ACC112 (cell line): ENCODE data around the gene CEACAM20.
"Not testable (repeated sequence)": the region's sequence is repeated elsewhere in the genome, so short reads cannot be mapped to it uniquely, and the experiment has no call there.

Experiments used
- H2AFZ ChIP-seq: fragments of 200-600 bp; sonication (generic); one replicate; pipeline ENCODE4 v1.6.0; 2017; ENCODE audit warnings: antibody characterized with exemption, low read length; ENCODE audit not compliant: unreplicated experiment
- H3K27ac ChIP-seq: fragments of 200-600 bp; sonication (generic); 2 replicates; pipeline ENCODE4 v1.5.1; 2014; ENCODE audit warnings: low read depth, mild to moderate bottlenecking, antibody characterized with exemption, low read length, moderate library complexity
- H3K27me3 ChIP-seq: fragments of 200-600 bp; sonication (generic); 2 replicates; pipeline ENCODE4 v1.6.1; 2014; ENCODE audit warnings: mild to moderate bottlenecking, antibody characterized with exemption, low read length, moderate library complexity, mixed read lengths; ENCODE audit not compliant: insufficient read depth
- H3K36me3 ChIP-seq: fragments of 200-600 bp; sonication (generic); 2 replicates; pipeline ENCODE4 v1.6.1; 2016; ENCODE audit warnings: mild to moderate bottlenecking, antibody characterized with exemption, low read length, moderate library complexity, mixed read lengths; ENCODE audit not compliant: insufficient read depth
- H3K4me1 ChIP-seq: fragments of 200-600 bp; sonication (generic); one replicate; pipeline ENCODE4 v1.6.1; 2016; ENCODE audit warnings: low read length, mixed read lengths; ENCODE audit not compliant: insufficient read depth, unreplicated experiment, control insufficient read depth
- H3K4me3 ChIP-seq: fragments of 200-600 bp; sonication (generic); 2 replicates; pipeline ENCODE4 v1.5.1; 2014; ENCODE audit warnings: mild to moderate bottlenecking, low read depth, low read length
- H3K79me2 ChIP-seq: fragments of 200-600 bp; sonication (generic); one replicate; pipeline ENCODE4 v1.6.0; 2016; ENCODE audit warnings: low read length; ENCODE audit not compliant: control insufficient read depth, unreplicated experiment, insufficient read depth

CEACAM20 gene

GRCh38 chr19:44570603-44570983 is 41.1 kb upstream of the CEACAM20 start:
- no peaks in the 10 kb centered on the region for H3K36me3 ChIP-seq
- H3K79me2 ChIP-seq = no peaks in the 10 kb centered on the region
- no peak overlapping the region for H3K4me3 ChIP-seq
- no peaks in the 10 kb centered on the region for H3K4me1 ChIP-seq
- H2AFZ ChIP-seq = no peak overlapping the region
- H3K27me3 ChIP-seq = peaks cover 19% of the 10 kb centered on the region; the same call in 1 of the 2 replicates
- H3K27ac ChIP-seq = no peak overlapping the region

DNA sequence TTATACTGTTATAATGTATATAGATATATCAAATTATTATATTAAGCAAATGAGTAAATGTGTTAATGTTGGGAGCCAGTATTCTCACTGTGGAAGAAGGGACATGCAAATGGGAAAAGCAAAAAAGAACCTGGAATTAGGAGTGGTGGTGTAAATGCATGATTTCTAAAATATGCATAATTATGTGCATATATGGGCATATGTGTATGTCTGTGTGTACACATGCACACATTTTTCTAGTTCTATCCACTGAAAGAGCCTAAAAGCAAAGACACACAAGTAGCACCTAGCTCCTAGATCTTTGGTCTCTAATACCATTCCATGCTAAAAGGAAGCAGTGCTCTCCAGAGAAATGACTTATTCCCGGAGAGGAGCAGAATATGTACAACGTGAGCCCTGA is 38.3 kb upstream of the CEACAM20 start:
- no peaks in the 10 kb centered on the region for H3K4me1 ChIP-seq
- H2AFZ ChIP-seq = no peak overlapping the region
- peaks cover 21% of the 10 kb centered on the region; the same call in 1 of the 2 replicates for H3K27me3 ChIP-seq
- no peak overlapping the region for H3K4me3 ChIP-seq
- H3K36me3 ChIP-seq = no peaks in the 10 kb centered on the region
- no peak overlapping the region for H3K27ac ChIP-seq
- no peaks in the 10 kb centered on the region for H3K79me2 ChIP-seq

DNA sequence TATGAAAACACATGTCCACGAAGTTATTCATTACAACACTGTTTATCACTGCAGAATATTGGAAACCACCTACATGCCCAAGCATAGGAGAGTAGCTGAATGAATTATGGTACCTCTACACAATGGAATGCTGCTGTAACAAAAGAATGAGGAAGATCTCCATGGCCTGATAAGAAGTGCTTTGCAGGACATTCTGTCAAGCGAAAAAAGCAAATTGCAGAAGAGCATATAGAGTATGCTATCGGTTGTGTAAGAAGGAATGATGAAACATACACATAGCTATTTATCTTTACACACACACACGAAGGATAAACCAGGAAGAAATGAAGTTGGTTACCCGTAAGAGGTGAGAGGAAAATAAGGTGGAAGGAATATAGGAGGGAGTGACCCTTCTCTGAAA is 37.5 kb upstream of the CEACAM20 start:
- no peaks in the 10 kb centered on the region for H3K4me1 ChIP-seq
- no peaks in the 10 kb centered on the region for H3K36me3 ChIP-seq
- H2AFZ ChIP-seq = no peak overlapping the region
- H3K27ac ChIP-seq = no peak overlapping the region
- H3K27me3 ChIP-seq = peaks cover 21% of the 10 kb centered on the region; the same call in 1 of the 2 replicates
- H3K79me2 ChIP-seq = no peaks in the 10 kb centered on the region
- H3K4me3 ChIP-seq = no peak overlapping the region

DNA sequence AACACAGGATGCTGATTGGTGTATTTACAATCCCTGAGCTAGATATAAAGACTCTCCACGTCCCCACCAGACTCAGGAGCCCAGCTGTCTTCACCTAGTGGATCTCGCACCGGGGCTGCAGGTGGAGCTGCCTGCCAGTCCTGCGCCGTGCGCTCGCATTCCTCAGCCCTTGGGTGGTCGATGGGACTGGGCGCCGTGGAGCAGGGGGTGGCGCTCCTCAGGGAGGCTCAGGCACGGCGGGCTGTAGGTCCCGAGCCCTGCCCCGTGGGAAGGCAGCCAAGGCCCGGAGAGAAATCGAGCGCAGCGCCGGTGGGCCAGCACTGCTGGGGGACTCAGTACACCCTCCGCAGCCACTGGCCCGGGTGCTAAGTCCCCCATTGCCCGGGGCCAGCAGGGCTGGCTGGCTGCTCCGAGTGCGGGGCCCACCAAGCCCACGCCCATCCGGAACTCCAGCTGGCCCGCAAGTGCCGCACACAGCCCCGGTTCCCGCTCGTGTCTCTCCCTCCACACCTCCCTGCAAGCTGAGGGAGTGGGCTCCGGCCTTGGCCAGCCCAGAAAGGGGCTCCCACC is 33.7 kb upstream of the CEACAM20 start:
- H3K79me2 ChIP-seq, H2AFZ ChIP-seq, H3K36me3 ChIP-seq, H3K4me1 ChIP-seq, H3K4me3 ChIP-seq, H3K27ac ChIP-seq: not testable (repeated sequence)
- H3K27me3 ChIP-seq = peaks cover 26% of the 10 kb centered on the region; the same call in 1 of the 2 replicates

GRCh38 chr19:44557933-44558332 is 28.5 kb upstream of the CEACAM20 start:
- H3K27me3 ChIP-seq = peaks cover 8% of the 10 kb centered on the region; the same call in 1 of the 2 replicates
- no peaks in the 10 kb centered on the region for H3K36me3 ChIP-seq
- no peaks in the 10 kb centered on the region for H3K4me1 ChIP-seq
- H3K4me3 ChIP-seq = no peak overlapping the region
- H2AFZ ChIP-seq = no peak overlapping the region
- no peak overlapping the region for H3K27ac ChIP-seq
- H3K79me2 ChIP-seq = no peaks in the 10 kb centered on the region

- H3K4me3 ChIP-seq = no peak overlapping the region
- H2AFZ ChIP-seq = no peak overlapping the region
- no peaks in the 10 kb centered on the region for H3K79me2 ChIP-seq
- no peak overlapping the region for H3K27ac ChIP-seq
- H3K27me3 ChIP-seq = no peaks in the 10 kb centered on the region
- no peaks in the 10 kb centered on the region for H3K4me1 ChIP-seq
- no peaks in the 10 kb centered on the region for H3K36me3 ChIP-seq
Observed at GRCh38 chr19:44554641-44555246, 25.3 kb upstream of the CEACAM20 start.

DNA sequence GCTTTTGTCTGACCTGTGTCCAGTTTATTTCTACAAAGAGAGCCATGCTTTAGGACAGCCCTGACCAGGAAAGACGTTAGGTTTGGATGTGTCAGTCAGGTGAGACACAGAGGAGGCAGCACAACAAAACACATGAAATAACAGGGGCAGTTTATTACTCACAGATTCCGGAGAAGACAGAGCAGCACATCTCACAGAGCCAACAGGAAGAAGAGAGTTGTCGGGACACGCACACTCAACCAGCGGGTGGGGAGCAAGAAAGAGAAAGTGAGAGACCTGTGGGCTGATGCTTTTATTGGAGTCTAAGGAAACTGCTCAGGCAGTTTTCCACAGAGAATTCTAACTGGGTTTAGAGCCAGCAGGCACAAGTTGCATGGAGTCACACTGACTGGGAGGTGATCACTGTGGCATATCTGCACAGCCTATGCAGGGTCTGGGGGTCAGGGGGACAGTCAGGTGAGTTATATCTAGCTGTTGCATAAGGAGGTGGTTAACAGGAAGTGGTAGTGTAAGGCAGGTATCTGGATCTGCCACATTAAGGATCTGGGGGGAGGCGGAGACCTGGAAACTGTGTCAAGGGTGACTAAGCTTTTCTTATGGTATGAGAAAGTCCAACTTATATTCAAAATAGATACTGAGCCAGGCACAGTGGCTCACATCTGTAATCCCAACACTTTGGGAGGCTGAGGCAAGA is 24.1 kb upstream of the CEACAM20 start:
- Histone ChIP-seq H3K4me1 (no peaks in the 10 kb centered on the region), H3K79me2 (no peaks in the 10 kb centered on the region), H3K27me3 (no peaks in the 10 kb centered on the region), H3K27ac (no peak overlapping the region), H3K36me3 (no peaks in the 10 kb centered on the region), H3K4me3 (no peak overlapping the region), H2AFZ (no peak overlapping the region)

DNA sequence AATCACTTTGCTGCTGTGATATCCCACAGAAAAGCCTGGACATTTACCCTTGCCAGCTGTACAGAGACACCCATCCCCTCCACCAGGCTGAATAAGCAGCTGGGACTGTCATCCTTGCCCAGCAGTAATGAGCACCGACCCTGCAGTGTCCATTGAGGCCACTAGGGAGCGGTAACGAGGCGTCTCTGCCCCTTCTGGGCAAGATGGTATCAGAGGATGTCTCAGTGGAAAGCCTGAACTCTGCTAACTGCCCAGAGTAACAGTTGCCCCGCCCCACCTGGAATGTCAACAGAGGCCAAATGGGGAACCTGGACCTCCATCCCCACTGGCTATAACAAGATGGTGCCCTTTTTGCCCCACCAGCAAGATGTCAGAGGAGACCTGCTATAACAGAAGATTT is 22.8 kb upstream of the CEACAM20 start:
- Histone ChIP-seq H3K27ac (no peak overlapping the region), H3K4me1 (no peaks in the 10 kb centered on the region), H3K4me3 (no peak overlapping the region), H3K36me3 (no peaks in the 10 kb centered on the region), H3K79me2 (no peaks in the 10 kb centered on the region), H3K27me3 (no peaks in the 10 kb centered on the region), H2AFZ (no peak overlapping the region)

DNA sequence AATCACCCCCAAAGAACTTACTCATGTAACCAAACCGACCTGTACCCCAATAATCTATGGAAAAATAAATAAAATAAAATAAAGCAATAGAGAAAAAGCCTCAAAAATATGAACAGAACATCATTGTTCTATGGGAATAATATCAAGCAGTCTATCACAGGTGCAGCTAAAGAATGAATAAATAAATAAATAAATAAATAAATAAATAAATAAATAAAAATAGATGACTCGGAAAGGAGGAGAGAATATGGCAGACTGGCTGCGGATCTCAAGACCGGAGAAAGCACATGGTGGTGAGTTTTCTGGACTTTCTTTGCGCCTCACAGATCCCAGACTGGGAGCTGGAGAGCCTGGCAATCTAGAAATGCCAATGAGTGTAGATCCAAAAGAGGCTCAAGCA is 22.4 kb upstream of the CEACAM20 start:
- Histone ChIP-seq H3K27ac (no peak overlapping the region), H3K4me3 (no peak overlapping the region), H3K36me3 (no peaks in the 10 kb centered on the region), H3K27me3 (no peaks in the 10 kb centered on the region), H2AFZ (no peak overlapping the region), H3K4me1 (no peaks in the 10 kb centered on the region), H3K79me2 (no peaks in the 10 kb centered on the region)

DNA sequence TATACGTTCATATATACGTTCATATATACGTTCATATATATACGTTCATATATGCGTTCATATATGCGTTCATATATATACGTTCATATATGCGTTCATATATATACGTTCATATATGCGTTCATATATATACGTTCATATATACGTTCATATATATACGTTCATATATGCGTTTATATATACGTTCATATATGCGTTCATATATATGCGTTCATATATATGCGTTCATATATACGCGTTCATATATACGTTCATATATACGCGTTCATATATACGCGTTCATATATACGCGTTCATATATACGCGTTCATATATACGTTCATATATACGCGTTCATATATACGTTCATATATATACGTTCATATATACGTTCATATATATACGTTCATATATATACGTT is 21.5 kb upstream of the CEACAM20 start:
- not testable (repeated sequence) for H2AFZ ChIP-seq, H3K27me3 ChIP-seq, H3K27ac ChIP-seq, H3K4me1 ChIP-seq, H3K36me3 ChIP-seq, H3K79me2 ChIP-seq, H3K4me3 ChIP-seq

GRCh38 chr19:44549507-44549906 is 20.0 kb upstream of the CEACAM20 start:
- H3K27ac ChIP-seq = no peak overlapping the region
- H3K36me3 ChIP-seq = no peaks in the 10 kb centered on the region
- no peak overlapping the region for H3K4me3 ChIP-seq
- H3K4me1 ChIP-seq = no peaks in the 10 kb centered on the region
- H3K79me2 ChIP-seq = no peaks in the 10 kb centered on the region
- peaks cover under 1% of the 10 kb centered on the region; the same call in 1 of the 2 replicates for H3K27me3 ChIP-seq
- no peak overlapping the region for H2AFZ ChIP-seq
